Esophagus squamous epithelium (tissue), 4 donors: ENCODE measurements around the gene PI4K2A.

Experiments
- POLR2A ChIP-seq, 4 donors: fragments of 450-650 bp; IDR thresholded peaks; one replicate each; pipeline ENCODE4 v1.6.1; 2017; ENCODE audit warnings: antibody characterized with exemption in 4 of 4, mild to moderate bottlenecking in 4 of 4, moderate library complexity in 3 of 4
- TF ChIP-seq, protein P1 (sequence below), 6 experiments: fragments of 450-650 bp in 4 of 6; fragments of 200-600 bp in 2 of 6; sonication (generic) in 2 of 6; IDR thresholded peaks; one replicate each; pipeline ENCODE4 v1.5.1; 2016 to 2019; ENCODE audit warnings: antibody characterized with exemption in 6 of 6, mild to moderate bottlenecking in 4 of 6, moderate library complexity in 4 of 6

GRCh38 chr10:97703398-97704067 lies 63.1 kb downstream of the PI4K2A start:
- TF ChIP-seq, protein P1, sequence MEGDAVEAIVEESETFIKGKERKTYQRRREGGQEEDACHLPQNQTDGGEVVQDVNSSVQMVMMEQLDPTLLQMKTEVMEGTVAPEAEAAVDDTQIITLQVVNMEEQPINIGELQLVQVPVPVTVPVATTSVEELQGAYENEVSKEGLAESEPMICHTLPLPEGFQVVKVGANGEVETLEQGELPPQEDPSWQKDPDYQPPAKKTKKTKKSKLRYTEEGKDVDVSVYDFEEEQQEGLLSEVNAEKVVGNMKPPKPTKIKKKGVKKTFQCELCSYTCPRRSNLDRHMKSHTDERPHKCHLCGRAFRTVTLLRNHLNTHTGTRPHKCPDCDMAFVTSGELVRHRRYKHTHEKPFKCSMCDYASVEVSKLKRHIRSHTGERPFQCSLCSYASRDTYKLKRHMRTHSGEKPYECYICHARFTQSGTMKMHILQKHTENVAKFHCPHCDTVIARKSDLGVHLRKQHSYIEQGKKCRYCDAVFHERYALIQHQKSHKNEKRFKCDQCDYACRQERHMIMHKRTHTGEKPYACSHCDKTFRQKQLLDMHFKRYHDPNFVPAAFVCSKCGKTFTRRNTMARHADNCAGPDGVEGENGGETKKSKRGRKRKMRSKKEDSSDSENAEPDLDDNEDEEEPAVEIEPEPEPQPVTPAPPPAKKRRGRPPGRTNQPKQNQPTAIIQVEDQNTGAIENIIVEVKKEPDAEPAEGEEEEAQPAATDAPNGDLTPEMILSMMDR (IDR thresholded peaks at IDR 0.05) = no peak
- no peak for TF ChIP-seq POLR2A (IDR thresholded peaks at IDR 0.05)
